GM12872 (cell line): ENCODE data around the gene SLC9A9.

Experiments
- TF ChIP-seq, protein P1 (sequence below): IDR thresholded peaks from 3 replicates; pipeline ENCODE4 v1.5.1; 2011; ENCODE audit warnings: low read depth, mild to moderate bottlenecking, low read length, moderate library complexity; ENCODE audit not compliant: insufficient read depth

SLC9A9 gene

DNA sequence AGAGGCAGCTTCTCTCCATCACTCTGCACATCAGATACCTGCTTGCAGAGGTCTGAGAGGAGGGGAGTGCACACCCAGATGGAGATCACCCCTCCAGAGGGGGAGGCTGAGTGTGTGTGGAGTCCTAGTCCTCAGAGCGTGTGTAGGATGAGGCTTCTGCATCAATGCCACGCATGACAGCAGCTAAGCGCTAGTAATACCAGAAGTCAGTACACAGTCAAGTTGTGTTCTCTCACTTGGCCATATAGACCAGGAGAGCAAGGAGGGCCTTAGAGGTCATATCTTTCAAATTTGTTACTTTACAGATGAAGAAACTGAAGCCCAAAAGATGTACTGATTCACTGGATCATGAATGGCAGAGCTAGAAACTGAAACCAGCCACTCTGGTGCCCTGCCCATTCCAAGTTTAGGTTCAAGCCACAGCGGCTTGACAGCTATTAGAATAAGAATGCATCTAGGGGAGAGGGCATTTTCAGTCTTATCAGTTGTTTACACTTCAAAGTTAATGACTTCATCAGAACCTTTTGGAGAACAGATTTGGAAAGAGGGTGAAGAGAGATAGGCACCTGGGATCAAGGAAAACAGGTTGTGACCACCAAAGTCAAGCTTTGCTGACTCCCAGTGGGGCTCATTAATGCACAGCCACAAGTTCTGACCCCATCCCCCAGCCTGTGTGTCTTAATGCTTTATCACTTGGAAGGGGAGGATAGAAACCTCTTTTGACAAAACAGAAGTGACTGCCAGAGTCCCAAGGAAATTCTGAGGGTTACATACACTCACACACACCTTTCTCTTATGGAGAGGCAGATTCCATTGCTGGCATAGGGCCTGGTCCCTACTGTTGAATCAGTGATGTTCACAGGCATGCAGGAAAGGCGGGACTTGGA is 418.4 kb downstream of the SLC9A9 start:
- TF ChIP-seq, protein P1, sequence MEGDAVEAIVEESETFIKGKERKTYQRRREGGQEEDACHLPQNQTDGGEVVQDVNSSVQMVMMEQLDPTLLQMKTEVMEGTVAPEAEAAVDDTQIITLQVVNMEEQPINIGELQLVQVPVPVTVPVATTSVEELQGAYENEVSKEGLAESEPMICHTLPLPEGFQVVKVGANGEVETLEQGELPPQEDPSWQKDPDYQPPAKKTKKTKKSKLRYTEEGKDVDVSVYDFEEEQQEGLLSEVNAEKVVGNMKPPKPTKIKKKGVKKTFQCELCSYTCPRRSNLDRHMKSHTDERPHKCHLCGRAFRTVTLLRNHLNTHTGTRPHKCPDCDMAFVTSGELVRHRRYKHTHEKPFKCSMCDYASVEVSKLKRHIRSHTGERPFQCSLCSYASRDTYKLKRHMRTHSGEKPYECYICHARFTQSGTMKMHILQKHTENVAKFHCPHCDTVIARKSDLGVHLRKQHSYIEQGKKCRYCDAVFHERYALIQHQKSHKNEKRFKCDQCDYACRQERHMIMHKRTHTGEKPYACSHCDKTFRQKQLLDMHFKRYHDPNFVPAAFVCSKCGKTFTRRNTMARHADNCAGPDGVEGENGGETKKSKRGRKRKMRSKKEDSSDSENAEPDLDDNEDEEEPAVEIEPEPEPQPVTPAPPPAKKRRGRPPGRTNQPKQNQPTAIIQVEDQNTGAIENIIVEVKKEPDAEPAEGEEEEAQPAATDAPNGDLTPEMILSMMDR = no peak

DNA sequence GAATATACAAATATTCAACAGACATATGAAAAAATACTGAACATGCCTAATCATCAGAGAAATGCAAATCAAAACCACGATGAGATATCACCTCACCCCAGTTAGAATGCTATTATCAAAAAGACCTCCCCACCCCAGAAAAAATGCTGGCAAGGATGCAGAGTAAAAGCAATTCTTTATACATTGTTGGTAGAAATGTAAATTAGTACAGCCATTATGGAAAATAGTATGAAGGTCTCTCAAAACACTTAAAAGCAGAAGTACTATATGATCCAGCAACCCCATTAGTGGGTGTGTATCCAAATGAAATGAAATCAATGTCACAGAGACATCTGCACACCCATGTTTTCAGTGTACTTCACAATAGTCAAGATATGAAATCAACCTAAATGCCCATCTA is 420.0 kb downstream of the SLC9A9 start:
- TF ChIP-seq, protein P1 = no peak

DNA sequence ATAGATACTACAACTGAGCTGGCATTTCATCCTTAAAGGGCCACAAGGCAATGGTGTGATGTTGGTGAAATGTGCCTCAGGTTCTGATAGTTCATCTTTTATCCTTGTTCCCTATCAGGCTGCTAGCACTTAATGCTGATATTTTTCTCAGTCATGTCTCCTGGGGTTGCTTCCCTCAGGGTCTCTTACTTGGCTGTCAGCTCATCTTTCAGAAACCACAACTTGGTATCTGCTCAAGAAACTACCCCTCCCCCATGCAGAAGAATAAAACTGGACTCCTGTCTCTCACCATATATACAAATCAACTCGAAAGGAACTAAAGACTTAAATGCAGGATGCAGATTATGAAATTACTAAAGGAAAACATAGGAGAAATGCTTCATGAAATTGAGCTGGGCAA is 420.6 kb downstream of the SLC9A9 start:
- TF ChIP-seq, protein P1 = no peak

DNA sequence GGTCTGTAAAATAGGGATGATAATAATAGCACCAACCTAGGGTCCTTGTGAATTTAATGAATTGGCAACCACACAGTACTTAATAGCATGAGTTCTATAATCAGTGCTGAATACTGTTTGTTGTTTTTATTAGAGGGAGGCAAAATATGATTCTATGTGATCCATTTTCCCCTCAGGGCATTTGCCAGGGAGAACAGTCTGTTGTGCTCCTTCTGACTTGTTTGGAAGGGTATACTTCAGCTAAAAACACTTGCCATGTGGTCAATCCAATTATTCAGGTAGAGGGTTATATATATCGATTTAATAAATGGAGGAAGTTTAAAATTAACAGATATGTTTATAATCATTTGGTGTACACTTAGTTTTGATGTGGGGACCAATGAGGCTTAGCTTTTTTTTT is 423.4 kb downstream of the SLC9A9 start:
- TF ChIP-seq, protein P1 = no peak

DNA sequence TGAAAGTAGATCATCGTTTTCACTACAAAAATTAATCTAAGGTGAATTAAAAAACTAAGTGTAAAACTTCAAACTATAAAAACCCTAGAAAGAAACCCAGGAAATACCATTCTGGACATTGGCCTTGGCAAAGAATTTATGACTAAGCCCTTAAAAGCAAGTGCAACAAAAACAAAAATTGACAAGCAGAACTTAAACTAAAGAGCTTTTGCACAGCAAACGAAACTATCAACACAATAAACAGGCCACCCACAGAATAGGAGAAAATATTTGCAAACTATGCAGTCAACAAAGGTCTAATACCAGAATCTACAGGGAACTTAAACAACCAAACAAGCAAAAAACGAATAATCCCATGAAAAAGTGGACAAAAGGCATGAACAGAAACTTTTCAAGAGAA is 426.7 kb downstream of the SLC9A9 start:
- TF ChIP-seq, protein P1 = no peak

DNA sequence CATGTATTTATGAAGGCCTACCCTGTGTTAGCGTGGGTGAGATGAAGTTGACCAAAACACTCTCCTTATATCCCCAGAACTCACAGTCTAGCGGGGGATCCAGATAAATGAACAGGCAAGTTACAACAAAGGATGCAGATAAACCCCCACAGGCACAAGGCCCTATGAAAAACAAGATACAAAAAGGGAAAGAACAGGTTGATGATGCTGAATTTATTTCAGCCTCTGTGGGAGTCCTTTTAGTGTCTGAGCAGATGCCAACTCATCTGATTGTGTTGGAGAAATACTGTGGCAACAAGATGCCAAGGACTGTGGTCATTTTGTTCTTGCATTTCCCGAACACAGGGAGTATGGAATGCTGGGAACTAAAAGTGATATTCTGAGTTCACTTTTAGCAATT is 428.7 kb downstream of the SLC9A9 start:
- TF ChIP-seq, protein P1 = no peak

DNA sequence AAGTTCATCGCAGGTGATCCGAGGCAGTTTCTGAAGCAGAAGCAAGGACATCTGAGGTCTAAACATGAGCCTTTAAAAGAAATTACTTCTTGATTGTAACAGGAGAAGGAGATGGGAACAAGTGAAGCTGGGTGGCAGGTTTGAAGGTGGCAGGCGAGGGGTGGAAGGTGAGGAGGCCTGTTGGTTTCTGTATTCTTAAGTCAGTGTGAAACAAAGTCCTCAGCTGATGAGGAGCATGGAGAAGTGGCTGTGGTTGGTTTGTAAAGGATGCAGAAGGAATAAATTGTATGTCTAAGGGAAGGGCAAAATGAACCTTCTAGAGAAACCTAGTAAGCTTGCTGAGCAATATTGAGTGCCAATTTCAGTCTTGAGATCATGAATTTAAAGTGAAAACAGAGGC is 429.9 kb downstream of the SLC9A9 start:
- TF ChIP-seq, protein P1 = no peak
